Vagina (tissue), 2 donors: ENCODE measurements around the gene SEMA4D.

Source experiments
- CTCF ChIP-seq, 3 experiments: fragments of 450-650 bp in 2 of 3; fragments of 200-600 bp in 1 of 3; sonication (generic) in 1 of 3; IDR thresholded peaks; one replicate each; pipeline ENCODE4 v1.5.1; 2017 to 2019; ENCODE audit warnings: antibody characterized with exemption in 3 of 3, mild to moderate bottlenecking in 2 of 3, moderate library complexity in 2 of 3
- POLR2AphosphoS5 ChIP-seq, 2 donors: sonication (generic); formaldehyde crosslinking; IDR thresholded peaks; one replicate each; pipeline ENCODE4 v1.9.0; 2017; ENCODE audit warnings: antibody characterized with exemption in 2 of 2, mild to moderate bottlenecking in 2 of 2, low read depth in 1 of 2; ENCODE audit not compliant: insufficient read depth in 1 of 2

GRCh38 chr9:89380437-89381307, 117.2 kb downstream of the SEMA4D start:
- TF ChIP-seq POLR2AphosphoS5 (IDR thresholded peaks at IDR 0.05; ENCODE audit: insufficient read depth in 1 of 2, low read depth in 1 of 2) (no peak), CTCF (IDR thresholded peaks at IDR 0.05) (no peak)
